Activated naive CD4-positive, alpha-beta T cell (primary cell): ENCODE measurements around the gene PARD3B.

Experiments
- DNase-seq, 4 experiments: peaks; one replicate each; lab custom pipeline; 2025; lab: John Stamatoyannopoulos, UW

PARD3B gene

DNA sequence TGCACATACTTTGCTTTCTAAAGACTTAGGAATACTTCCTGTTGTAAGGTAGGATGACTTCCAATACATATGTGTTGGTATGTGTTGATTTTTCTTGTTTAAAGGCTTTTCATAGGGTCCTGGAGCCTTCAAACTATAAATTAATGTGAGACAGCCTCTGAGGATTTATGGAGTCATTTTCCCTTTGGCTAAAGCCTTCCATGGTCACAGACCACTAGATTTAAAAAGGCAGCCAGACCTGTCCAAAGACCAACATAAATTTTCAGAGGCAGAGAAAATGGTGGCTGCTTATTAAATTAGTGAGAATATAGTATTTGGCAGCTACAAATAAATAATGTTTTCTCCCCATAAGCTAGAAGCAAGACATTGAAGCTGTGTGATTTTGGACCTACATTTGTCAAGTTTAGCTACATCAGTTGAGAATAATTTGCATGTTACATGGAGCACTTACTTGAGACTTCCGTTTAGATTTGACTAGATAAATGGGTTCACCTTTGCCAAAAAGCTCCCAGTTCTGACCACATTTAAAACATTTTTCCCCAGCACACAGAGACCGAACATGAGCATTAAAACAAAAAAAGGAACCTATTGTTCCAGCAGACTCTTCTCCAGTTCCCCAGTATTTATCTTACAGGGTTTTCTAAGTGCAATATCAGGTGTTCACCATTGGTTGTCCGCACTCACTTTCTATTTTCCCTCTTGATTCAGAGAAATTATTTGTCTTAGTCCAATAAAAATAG, 402.9 kb downstream of the PARD3B start:
- DNase-seq = no peak

DNA sequence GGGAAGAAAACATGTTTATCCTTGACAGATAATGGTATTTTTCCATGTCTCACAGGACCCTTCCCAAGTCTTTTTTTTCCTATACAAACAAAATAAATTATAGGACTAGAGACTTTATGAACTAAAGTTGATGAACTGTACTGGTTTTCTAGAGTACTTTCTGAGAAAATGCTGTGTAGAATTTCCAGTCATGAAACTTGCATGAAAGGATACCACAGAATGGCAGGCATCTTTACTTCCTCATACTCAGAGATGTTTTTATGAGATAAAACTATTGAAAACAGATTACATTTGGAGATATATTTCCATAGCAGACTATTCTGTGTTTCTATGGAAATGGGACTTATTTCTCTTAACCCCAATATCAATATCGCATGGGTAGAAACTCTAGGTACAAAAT, 403.5 kb downstream of the PARD3B start:
- DNase-seq = no peak

DNA sequence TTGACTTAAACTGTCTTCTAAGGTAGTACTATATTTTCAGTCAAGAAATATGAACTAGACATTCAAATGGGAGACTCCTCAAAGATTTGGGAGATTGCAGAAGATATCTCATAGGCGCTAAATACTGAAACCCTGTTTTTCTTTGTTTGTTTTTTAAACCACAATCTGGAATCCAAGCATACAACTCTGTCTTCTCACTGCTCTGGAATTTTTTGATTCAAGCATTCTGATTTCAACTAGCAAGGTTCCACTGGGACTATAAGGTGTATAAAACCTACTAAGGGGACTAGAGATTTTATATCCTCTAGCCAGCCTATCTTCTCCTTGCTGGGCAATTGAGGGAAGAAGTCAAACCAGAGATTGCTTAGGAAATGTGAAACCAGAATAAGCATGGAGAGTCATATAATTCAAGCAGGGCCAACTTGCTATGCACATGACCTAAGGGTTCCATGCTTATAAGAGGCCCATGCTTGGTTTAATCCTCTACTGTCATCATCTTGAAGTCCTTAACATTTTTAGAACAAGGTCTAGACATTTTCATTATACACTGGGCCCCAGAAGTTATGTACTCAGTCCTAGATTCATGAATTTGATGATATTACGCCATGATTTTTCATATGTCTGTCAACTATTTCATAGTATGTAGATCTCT, 405.5 kb downstream of the PARD3B start:
- no peak for DNase-seq

DNA sequence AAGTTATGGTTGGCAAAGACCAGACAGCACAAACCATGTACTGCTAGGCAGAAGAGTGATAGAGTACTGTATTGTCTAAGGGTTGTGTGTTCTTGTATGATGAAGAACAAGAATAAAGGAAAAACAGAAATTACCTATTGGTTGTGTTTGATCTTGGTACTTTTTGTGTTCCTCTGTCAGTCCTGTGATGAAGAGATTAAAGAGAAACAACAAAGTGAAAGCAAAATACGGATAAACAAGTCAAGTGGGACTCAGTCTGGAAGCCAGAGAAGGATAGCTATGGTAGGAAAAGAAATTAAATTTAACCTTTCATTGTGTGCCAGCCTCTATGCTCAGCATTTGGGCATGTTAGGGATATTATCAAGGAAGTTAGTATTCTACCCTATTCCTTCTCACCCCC, 413.1 kb downstream of the PARD3B start:
- DNase-seq = no peak

DNA sequence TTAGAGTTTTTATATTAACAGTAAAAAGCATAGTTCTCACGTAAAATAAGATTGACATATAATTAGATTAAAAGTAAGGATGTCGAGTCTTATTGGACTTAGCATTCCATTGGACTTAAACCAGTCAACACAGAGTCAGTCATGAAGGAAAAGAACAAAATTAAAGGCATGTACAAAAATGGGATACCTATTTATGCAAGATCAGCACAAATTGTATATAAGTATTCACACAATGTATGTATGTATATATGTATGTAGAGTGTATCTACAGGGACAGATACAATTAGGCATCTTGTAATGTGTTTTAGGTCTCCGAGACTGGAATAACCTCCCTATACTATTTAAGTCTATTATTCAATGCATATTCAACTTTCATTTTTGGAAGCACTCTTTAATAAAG, 419.1 kb downstream of the PARD3B start:
- DNase-seq = no peak

DNA sequence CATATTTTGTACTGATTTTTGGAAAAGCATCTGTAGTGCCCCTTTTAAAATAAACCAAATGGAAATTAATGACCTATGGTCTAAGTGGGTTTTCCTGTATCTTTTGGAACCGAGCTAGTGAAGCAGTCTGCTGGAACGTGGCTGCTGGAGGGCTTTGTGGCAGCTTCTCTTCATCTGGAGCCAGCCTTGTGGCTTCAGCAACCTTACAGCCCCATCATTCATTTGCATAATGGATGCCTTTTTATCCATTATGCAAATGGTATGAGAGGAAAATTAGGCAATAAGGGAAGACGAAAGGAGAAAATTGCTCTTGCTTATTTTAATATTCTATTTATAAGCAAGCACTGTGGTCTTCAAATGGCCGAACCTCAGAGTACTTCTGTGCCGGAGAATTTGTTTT, 421.0 kb downstream of the PARD3B start:
- DNase-seq = no peak

GRCh38 chr2:204967199-204967960, 422.1 kb downstream of the PARD3B start:
- peak in 2 of 4 experiments; percentile 49 to 52 for DNase-seq

GRCh38 chr2:204971206-204971907, 426.1 kb downstream of the PARD3B start:
- DNase-seq = no peak

DNA sequence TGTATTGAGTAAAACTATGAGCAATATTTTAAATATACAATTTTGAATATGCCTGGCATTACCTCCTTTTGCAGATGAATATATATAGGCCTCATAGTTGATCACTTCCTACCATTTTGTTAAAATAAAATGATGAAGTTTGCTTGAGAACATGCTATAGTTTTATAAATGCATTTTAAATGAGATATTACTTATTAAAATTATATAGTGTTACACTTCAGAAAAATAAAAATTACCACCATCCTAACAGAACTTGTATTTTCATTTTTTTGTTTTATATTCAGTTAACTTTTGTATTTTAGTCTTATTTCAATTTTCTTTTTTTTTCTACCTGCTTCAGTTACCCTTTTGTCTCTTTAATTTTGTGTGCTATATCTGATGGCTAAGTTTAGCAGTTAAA, 426.9 kb downstream of the PARD3B start:
- no peak for DNase-seq

DNA sequence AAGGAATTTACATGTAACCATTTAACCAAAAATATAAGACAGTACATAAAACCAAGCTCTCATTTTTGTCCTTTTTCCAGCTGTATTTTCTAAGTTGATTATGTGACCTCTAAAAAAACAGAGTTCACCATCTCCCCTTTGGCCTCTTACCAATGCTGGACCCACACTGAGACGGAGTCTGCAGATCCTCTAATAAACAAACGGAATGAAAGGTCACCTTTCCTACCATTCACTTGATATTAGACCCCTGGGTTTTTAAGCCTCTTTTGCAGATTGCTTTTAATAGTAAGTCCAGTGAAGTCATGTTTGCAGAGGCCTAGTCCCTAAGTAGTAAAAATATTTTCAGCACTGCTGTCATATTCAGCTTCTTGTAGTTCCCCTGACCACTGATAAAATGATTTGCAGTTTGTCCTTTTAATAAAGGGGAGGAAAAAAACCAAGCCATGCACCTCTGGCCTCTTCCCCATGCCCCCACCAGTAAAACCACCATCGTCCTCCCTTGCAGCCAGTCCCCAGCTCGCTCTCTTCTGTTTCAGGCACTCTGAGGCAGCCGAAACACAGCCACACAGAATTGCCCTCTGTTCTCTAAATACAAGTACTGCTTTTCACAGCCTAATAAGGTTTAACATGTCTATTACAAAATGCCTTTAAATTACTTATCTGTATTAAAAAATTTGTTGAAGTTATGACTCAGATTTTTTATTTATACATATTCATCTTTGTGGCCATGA, 427.5 kb downstream of the PARD3B start:
- no peak for DNase-seq

DNA sequence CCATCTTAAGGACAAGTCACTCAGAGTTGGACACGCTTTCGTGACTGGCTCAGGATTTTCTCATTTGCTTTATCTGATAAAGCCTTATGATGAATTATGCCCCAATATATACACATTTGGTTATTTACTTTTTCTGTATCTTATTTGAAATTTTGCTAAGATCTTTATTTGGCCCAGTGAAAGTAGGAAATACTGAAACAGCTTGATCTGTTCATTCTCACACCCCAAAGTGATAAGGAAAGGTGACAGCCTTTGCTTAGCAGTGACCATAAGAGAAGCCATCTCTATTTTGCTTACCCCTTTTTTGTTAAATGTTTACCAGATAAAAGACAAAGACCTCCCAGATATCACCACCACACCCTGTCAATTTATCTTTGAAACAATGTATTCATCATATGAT, 428.3 kb downstream of the PARD3B start:
- DNase-seq = no peak

GRCh38 chr2:204974487-204974886, 429.2 kb downstream of the PARD3B start:
- no peak for DNase-seq

DNA sequence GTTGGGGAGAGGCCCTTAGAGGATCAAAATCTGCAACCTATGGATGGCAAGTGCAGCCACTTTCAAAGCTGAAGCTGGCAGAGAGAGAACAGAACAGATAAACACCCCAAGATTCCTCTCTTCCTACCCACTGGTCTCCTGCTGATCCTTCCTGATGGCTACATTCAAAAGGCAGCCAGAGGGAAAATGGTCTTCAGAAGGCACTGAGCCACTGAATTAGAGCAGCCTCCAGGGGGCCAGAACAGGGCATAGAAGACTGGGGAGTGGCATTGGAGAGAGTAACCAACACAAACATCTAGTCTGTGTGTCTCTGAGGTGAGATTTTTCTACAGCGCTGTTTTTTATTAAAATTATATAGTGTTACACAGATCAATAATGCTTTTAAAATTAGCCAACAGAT, 432.6 kb downstream of the PARD3B start:
- DNase-seq = no peak

DNA sequence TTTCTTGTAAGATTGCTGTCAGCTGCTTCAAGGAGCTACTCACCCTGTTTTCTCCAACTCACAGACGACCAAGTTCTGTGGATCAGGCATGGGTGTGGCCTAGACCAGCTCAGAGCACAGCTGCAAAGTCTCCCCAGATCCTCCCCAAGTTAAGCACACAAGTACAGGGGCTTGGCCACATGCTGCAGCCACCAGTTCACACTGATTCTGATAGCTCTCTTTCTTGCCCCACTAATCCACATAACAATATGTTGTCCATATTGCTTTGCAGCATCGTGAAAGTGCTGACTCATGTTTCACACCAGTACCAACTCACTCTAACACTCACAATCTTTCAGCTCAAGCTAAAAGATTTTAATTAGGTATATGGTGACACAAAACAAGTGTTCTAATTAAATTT, 437.0 kb downstream of the PARD3B start:
- DNase-seq = no peak

DNA sequence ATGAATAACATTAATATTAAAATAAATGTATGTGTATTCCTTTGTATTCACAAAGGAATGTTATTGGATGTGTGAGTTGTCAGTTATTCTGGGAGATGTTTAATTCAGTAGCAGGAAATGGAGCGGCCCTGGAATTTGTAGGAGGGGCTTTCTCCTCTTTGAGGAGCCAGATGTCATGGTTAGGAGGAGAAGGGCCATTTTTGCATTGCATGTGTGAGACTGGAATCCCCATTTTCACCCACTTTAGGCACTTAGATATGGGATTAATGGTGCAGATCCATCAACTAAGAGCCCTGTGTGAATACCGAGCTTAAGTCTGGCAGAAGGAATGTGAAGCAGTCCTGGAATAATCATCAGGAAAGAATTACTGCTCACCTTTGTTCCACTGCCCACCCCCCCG, 439.2 kb downstream of the PARD3B start:
- DNase-seq = no peak

GRCh38 chr2:204986641-204987040, 441.4 kb downstream of the PARD3B start:
- DNase-seq = no peak

GRCh38 chr2:204988836-204989235, 443.6 kb downstream of the PARD3B start:
- DNase-seq = no peak

DNA sequence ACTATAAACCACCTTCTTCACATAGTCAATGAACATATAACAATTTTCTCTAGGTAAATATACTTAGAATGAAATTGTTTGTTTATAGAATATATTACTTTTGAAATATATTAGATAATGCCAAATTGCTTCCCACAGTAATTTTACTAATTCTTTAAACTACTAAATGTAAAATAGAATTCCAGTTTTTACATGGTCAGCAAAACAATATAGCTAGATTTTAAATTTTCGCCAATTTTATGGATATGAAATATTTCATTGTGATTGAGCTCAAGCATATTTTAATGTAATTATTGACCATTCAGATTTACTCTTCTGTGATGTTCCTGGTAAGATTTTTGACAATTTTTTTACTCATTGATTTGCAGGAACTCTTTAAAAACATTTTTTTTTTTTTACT, 444.6 kb downstream of the PARD3B start:
- no peak for DNase-seq

- no peak for DNase-seq
Measured at GRCh38 chr2:205001300-205001966, 456.2 kb downstream of the PARD3B start.

- no peak for DNase-seq
Measured at GRCh38 chr2:205002390-205002789, 457.1 kb downstream of the PARD3B start.

DNA sequence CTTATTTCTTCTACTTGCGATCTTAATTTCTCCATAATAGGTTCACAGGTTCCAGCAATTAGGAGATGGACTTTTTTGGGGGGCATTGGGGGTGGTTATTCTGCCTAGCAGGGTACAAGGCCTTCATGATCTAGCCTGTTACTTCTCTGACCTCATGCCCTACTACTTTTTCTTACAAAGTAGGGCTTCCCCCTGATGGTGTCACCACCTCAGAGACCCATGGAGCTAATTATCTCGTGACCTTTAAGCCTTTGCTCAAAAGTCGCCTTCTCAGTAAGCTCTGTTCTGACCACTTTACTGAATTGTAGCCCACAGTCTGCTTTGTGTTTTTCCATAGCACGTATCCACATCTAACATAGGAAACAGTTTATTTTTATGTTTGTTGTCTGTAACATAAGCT, 458.0 kb downstream of the PARD3B start:
- DNase-seq = no peak
